ENCODE data around the gene TANC1. TPM values are rescaled to one million over a fixed set of nuclear protein-coding genes. Genes with fewer than 3 reads are reported as not detected.

Gene TANC1
- total and polyA plus RNA-seq, 2 experiments from 2014 or later: 2.8 to 9.5 TPM

DNA sequence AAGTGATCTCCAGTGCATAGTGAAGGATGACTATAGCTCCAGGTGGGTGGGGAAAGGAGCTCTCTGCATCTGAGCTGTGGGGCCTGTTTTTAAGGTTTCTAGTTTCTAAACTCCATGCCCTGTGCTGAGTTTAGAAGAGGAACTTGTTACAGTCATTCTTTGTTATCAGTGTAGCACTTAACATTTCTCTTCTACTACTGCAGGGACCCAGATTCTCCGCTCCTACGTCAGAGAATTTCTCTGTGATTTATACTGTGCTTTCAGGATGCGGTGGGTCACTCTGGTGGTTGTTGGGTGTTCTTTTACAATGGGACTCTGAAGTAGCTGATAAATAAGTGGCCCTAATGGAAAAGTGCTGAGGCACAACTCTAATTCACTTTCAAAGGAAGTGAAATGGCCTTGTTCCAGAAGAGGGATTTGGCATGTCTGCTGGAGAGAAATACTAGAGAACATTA, 196.0 kb downstream of the TANC1 start:
- Mint-ChIP-seq H3K4me1 (no peaks in the 10 kb centered on the region), H3K36me3 (ENCODE audit: low read depth) (no peaks in the 10 kb centered on the region; the same call in 2 of the 3 replicates)

DNA sequence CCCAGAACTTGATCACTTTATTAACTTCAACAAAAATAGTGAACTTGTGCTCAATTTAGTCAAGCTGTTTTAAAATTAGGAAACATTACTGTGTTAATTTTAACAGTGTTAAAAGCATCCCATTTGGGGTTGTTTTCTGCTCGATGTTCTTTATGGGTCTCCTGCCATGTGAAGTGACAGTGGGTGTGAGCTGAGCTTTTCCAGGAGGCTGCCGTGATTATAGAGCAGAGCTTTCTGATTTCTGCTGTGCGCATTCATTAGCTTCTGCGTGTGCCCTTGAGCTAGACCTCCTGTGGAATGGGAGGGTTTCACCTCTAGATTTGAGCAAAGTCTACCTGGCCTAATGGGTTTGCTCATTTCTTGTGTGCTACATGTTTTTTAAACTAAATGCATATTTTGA, 196.6 kb downstream of the TANC1 start:
- H3K27me3 ChIP-seq (ENCODE audit: insufficient read depth): no peaks in the 10 kb centered on the region
- H4K20me1 ChIP-seq (replicated peaks; ENCODE audit: insufficient read depth): no peaks in the 10 kb centered on the region
- no peak overlapping the region for H3K4me2 ChIP-seq
- Mint-ChIP-seq H3K27ac (no peak overlapping the region), H3K4me1 (no peaks in the 10 kb centered on the region), H3K36me3 (ENCODE audit: low read depth) (no peaks in the 10 kb centered on the region; the same call in 2 of the 3 replicates), H3K27me3 (ENCODE audit: insufficient read depth, low read depth, poor library complexity) (no peaks in the 10 kb centered on the region), H3K9me3 (no peaks in the 10 kb centered on the region), H3K4me3 (no peak overlapping the region)
- H3K79me2 ChIP-seq (replicated peaks; ENCODE audit: insufficient read depth): no peaks in the 10 kb centered on the region
- H3K4me1 ChIP-seq (ENCODE audit: insufficient read depth): no peaks in the 10 kb centered on the region
- no peak overlapping the region for H3K4me3 ChIP-seq
- H3F3A ChIP-seq (replicated peaks; ENCODE audit: low read depth): no peaks in the 10 kb centered on the region
- no peak overlapping the region for H3K27ac ChIP-seq (ENCODE audit: low read depth)
- ATAC-seq: no peak
- no peak overlapping the region for H2AFZ ChIP-seq
- H3K9me2 ChIP-seq (ENCODE audit: insufficient read depth): no peaks in the 10 kb centered on the region
- no peaks in the 10 kb centered on the region for H3K36me3 ChIP-seq (ENCODE audit: insufficient read depth)
- no peak for DNase-seq (ENCODE audit: low spot score)
- TF ChIP-seq, protein P1, sequence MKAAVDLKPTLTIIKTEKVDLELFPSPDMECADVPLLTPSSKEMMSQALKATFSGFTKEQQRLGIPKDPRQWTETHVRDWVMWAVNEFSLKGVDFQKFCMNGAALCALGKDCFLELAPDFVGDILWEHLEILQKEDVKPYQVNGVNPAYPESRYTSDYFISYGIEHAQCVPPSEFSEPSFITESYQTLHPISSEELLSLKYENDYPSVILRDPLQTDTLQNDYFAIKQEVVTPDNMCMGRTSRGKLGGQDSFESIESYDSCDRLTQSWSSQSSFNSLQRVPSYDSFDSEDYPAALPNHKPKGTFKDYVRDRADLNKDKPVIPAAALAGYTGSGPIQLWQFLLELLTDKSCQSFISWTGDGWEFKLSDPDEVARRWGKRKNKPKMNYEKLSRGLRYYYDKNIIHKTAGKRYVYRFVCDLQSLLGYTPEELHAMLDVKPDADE (IDR thresholded peaks at IDR 0.05): no peak
- TF ChIP-seq JUNB (IDR thresholded peaks at IDR 0.05; ENCODE audit: unreplicated experiment) (no peak), EZH2phosphoT487 (IDR thresholded peaks at IDR 0.05; ENCODE audit: unreplicated experiment) (no peak), ZNF114 (CRISPR knock-in tag; IDR thresholded peaks at IDR 0.05) (no peak), STAT1 (IDR thresholded peaks at IDR 0.05; ENCODE audit: unreplicated experiment) (no peak), NANOG (IDR thresholded peaks at IDR 0.05; ENCODE audit: borderline replicate concordance) (no peak), EZH2 (IDR thresholded peaks at IDR 0.05; ENCODE audit: low read depth, unreplicated experiment) (no peak), CREB1 (CRISPR knock-in tag; IDR thresholded peaks at IDR 0.05; ENCODE audit: low read depth) (no peak)
- TF ChIP-seq, protein P2, sequence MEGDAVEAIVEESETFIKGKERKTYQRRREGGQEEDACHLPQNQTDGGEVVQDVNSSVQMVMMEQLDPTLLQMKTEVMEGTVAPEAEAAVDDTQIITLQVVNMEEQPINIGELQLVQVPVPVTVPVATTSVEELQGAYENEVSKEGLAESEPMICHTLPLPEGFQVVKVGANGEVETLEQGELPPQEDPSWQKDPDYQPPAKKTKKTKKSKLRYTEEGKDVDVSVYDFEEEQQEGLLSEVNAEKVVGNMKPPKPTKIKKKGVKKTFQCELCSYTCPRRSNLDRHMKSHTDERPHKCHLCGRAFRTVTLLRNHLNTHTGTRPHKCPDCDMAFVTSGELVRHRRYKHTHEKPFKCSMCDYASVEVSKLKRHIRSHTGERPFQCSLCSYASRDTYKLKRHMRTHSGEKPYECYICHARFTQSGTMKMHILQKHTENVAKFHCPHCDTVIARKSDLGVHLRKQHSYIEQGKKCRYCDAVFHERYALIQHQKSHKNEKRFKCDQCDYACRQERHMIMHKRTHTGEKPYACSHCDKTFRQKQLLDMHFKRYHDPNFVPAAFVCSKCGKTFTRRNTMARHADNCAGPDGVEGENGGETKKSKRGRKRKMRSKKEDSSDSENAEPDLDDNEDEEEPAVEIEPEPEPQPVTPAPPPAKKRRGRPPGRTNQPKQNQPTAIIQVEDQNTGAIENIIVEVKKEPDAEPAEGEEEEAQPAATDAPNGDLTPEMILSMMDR (conservative IDR thresholded peaks at IDR 0.05; ENCODE audit: low read depth in 2 of 2): no peak
- TF ChIP-seq, protein P3, sequence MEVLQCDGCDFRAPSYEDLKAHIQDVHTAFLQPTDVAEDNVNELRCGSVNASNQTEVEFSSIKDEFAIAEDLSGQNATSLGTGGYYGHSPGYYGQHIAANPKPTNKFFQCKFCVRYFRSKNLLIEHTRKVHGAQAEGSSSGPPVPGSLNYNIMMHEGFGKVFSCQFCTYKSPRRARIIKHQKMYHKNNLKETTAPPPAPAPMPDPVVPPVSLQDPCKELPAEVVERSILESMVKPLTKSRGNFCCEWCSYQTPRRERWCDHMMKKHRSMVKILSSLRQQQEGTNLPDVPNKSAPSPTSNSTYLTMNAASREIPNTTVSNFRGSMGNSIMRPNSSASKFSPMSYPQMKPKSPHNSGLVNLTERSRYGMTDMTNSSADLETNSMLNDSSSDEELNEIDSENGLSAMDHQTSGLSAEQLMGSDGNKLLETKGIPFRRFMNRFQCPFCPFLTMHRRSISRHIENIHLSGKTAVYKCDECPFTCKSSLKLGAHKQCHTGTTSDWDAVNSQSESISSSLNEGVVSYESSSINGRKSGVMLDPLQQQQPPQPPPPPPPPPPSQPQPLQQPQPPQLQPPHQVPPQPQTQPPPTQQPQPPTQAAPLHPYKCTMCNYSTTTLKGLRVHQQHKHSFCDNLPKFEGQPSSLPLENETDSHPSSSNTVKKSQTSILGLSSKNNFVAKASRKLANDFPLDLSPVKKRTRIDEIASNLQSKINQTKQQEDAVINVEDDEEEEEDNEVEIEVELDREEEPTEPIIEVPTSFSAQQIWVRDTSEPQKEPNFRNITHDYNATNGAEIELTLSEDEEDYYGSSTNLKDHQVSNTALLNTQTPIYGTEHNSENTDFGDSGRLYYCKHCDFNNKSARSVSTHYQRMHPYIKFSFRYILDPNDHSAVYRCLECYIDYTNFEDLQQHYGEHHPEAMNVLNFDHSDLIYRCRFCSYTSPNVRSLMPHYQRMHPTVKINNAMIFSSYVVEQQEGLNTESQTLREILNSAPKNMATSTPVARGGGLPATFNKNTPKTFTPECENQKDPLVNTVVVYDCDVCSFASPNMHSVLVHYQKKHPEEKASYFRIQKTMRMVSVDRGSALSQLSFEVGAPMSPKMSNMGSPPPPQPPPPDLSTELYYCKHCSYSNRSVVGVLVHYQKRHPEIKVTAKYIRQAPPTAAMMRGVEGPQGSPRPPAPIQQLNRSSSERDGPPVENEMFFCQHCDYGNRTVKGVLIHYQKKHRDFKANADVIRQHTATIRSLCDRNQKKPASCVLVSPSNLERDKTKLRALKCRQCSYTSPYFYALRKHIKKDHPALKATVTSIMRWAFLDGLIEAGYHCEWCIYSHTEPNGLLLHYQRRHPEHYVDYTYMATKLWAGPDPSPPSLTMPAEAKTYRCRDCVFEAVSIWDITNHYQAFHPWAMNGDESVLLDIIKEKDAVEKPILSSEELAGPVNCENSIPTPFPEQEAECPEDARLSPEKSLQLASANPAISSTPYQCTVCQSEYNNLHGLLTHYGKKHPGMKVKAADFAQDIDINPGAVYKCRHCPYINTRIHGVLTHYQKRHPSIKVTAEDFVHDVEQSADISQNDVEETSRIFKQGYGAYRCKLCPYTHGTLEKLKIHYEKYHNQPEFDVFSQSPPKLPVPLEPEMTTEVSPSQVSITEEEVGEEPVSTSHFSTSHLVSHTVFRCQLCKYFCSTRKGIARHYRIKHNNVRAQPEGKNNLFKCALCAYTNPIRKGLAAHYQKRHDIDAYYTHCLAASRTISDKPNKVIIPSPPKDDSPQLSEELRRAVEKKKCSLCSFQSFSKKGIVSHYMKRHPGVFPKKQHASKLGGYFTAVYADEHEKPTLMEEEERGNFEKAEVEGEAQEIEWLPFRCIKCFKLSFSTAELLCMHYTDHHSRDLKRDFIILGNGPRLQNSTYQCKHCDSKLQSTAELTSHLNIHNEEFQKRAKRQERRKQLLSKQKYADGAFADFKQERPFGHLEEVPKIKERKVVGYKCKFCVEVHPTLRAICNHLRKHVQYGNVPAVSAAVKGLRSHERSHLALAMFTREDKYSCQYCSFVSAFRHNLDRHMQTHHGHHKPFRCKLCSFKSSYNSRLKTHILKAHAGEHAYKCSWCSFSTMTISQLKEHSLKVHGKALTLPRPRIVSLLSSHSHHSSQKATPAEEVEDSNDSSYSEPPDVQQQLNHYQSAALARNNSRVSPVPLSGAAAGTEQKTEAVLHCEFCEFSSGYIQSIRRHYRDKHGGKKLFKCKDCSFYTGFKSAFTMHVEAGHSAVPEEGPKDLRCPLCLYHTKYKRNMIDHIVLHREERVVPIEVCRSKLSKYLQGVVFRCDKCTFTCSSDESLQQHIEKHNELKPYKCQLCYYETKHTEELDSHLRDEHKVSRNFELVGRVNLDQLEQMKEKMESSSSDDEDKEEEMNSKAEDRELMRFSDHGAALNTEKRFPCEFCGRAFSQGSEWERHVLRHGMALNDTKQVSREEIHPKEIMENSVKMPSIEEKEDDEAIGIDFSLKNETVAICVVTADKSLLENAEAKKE (CRISPR knock-in tag; IDR thresholded peaks at IDR 0.05): no peak

More for the DNA sequence above, 196.0 kb downstream of the TANC1 start:
- Histone ChIP-seq H3F3A (replicated peaks; ENCODE audit: low read depth) (no peaks in the 10 kb centered on the region), H3K36me3 (ENCODE audit: insufficient read depth) (no peaks in the 10 kb centered on the region), H2AFZ (no peak overlapping the region), H3K79me2 (replicated peaks; ENCODE audit: insufficient read depth) (no peaks in the 10 kb centered on the region), H3K9me2 (ENCODE audit: insufficient read depth) (no peaks in the 10 kb centered on the region), H3K4me3 (no peak overlapping the region), H3K27ac (ENCODE audit: low read depth) (no peak overlapping the region), H4K20me1 (replicated peaks; ENCODE audit: insufficient read depth) (no peaks in the 10 kb centered on the region), H3K4me2 (no peak overlapping the region), H3K27me3 (ENCODE audit: insufficient read depth) (no peaks in the 10 kb centered on the region), H3K4me1 (ENCODE audit: insufficient read depth) (no peaks in the 10 kb centered on the region)
- no peak overlapping the region for H3K27ac Mint-ChIP-seq
- ATAC-seq (no peak), DNase-seq (ENCODE audit: low spot score) (no peak)
- no peak overlapping the region for H3K4me3 Mint-ChIP-seq
- TF ChIP-seq, protein P1 (IDR thresholded peaks at IDR 0.05): no peak
- no peaks in the 10 kb centered on the region for H3K9me3 Mint-ChIP-seq
- no peaks in the 10 kb centered on the region for H3K27me3 Mint-ChIP-seq (ENCODE audit: insufficient read depth, low read depth, poor library complexity)
